ENCODE data around the gene NT5C2. TPM values are rescaled to one million over a fixed set of nuclear protein-coding genes. Genes with fewer than 3 reads are reported as not detected.

NT5C2 gene
- total RNA-seq, 1 experiment from 2014 or later, result 76.1 TPM

GRCh38 chr10:103171278-103171677, 21.8 kb downstream of the NT5C2 start:
- Mint-ChIP-seq H3K36me3 (peaks cover 40% of the 10 kb centered on the region), H3K27ac (peak overlapping the region; percentile 72; the same call in 1 of the 2 replicates), H3K4me1 (peaks cover 8% of the 10 kb centered on the region), H3K27me3 (ENCODE audit: low read depth) (no peaks in the 10 kb centered on the region), H3K4me3 (no peak overlapping the region), H3K9me3 (no peaks in the 10 kb centered on the region)
- CTCF ChIA-PET, result no interaction called here
- POLR2A ChIA-PET, result no interaction called here
- no peak for DNase-seq (ENCODE audit: low spot score)
- ATAC-seq, result no peak
- no peak for TF ChIP-seq ZNF263 (CRISPR knock-in tag; IDR thresholded peaks at IDR 0.05; ENCODE audit: low read depth)
- no peak for TF ChIP-seq AFF4 (CRISPR knock-in tag; IDR thresholded peaks at IDR 0.05; ENCODE audit: borderline replicate concordance)
- TF ChIP-seq IRF1 (CRISPR knock-in tag; IDR thresholded peaks at IDR 0.05), result no peak
- TF ChIP-seq E2F1 (CRISPR knock-in tag; IDR thresholded peaks at IDR 0.05), result no peak
- no peak for TF ChIP-seq E2F4 (CRISPR knock-in tag; IDR thresholded peaks at IDR 0.05; ENCODE audit: borderline replicate concordance, low read depth)
- no peak for TF ChIP-seq CREB1 (CRISPR knock-in tag; IDR thresholded peaks at IDR 0.05)
- TF ChIP-seq ATF1 (CRISPR knock-in tag; IDR thresholded peaks at IDR 0.05), result no peak
- TF ChIP-seq ZNF317 (CRISPR knock-in tag; IDR thresholded peaks at IDR 0.05; ENCODE audit: borderline replicate concordance, low read depth), result no peak
- TF ChIP-seq EMX1 (CRISPR knock-in tag; IDR thresholded peaks at IDR 0.05), result no peak
- no peak for TF ChIP-seq SMAD3 (CRISPR knock-in tag; IDR thresholded peaks at IDR 0.05; ENCODE audit: borderline replicate concordance)
- TF ChIP-seq NR3C1 (CRISPR knock-in tag; conservative IDR thresholded peaks at IDR 0.05; ENCODE audit: low read depth), result no peak
- no peak for TF ChIP-seq ZNF121 (CRISPR knock-in tag; IDR thresholded peaks at IDR 0.05)
- TF ChIP-seq ESRRA (CRISPR knock-in tag; IDR thresholded peaks at IDR 0.05; ENCODE audit: borderline replicate concordance), result no peak
- TF ChIP-seq NFATC4 (CRISPR knock-in tag; IDR thresholded peaks at IDR 0.05), result no peak
- no peak for TF ChIP-seq HMGXB4 (CRISPR knock-in tag; IDR thresholded peaks at IDR 0.05)
- no peak for TF ChIP-seq RORB (CRISPR knock-in tag; IDR thresholded peaks at IDR 0.05)
- TF ChIP-seq CBFB (CRISPR knock-in tag; IDR thresholded peaks at IDR 0.05; ENCODE audit: low read depth), result no peak
- no peak for TF ChIP-seq SOX15 (CRISPR knock-in tag; IDR thresholded peaks at IDR 0.05)
- TF ChIP-seq ZNF425 (CRISPR knock-in tag; conservative IDR thresholded peaks at IDR 0.05), result no peak
- TF ChIP-seq ZMAT4 (CRISPR knock-in tag; IDR thresholded peaks at IDR 0.05), result no peak
